Body of pancreas (tissue), 4 donors: ENCODE data around the gene SMG7. TPM values are rescaled to one million over a fixed set of nuclear protein-coding genes. Genes with fewer than 3 reads are reported as not detected.

Source experiments
- ATAC-seq: fragments of 150-250 bp; one replicate; pipeline ENCODE4 v1.9.1; 2016
- DNase-seq, 4 donors: peaks; one replicate each; pipeline ENCODE4 v3.0.0-alpha.2; 2019
- H3K27ac ChIP-seq, 4 donors: fragments of 200-600 bp; sonication (generic); 1 replicate in 3 of 4; 2 replicates in 1 of 4; pipeline versions ENCODE4 v1.5.1 to v1.6.1; 2016 to 2019; ENCODE audit warnings: mild to moderate bottlenecking in 1 of 4, mixed read lengths in 1 of 4, moderate library complexity in 1 of 4
- H3K27me3 ChIP-seq, 2 donors: fragments of 200-600 bp; sonication (generic); one replicate each; pipeline ENCODE4 v1.6.0; 2016; ENCODE audit warnings: mild to moderate bottlenecking in 1 of 2
- H3K36me3 ChIP-seq, 2 donors: fragments of 200-600 bp; sonication (generic); replicated peaks in 1 of 2; 2 replicates each; pipeline ENCODE4 v1.5.1; 2016; ENCODE audit warnings: low read depth in 2 of 2; ENCODE audit not compliant: insufficient read depth in 1 of 2
- H3K4me1 ChIP-seq: fragments of 200-600 bp; sonication (generic); one replicate; pipeline ENCODE4 v1.6.0; 2016
- H3K4me3 ChIP-seq, 2 donors: fragments of 200-600 bp; sonication (generic); 1 replicate in 1 of 2; 2 replicates in 1 of 2; pipeline ENCODE4 v1.5.1; 2016 to 2019
- H3K9me3 ChIP-seq, 3 donors: fragments of 200-600 bp; sonication (generic); 1 replicate in 2 of 3; 2 replicates in 1 of 3; pipeline ENCODE4 v1.5.1; 2016
- CTCF ChIP-seq, 7 experiments: fragments of 450-650 bp in 4 of 7; fragments of 200-600 bp in 3 of 7; sonication (generic) in 3 of 7; IDR thresholded peaks; one replicate each; pipeline ENCODE4 v1.5.1; 2016 to 2019; ENCODE audit warnings: antibody characterized with exemption in 7 of 7
- POLR2A ChIP-seq, 3 donors: fragments of 450-650 bp; IDR thresholded peaks; one replicate each; pipeline ENCODE4 v1.6.1; 2016; ENCODE audit warnings: antibody characterized with exemption in 3 of 3, mild to moderate bottlenecking in 2 of 3
- WGBS, 2 donors: methylation state at CpG; one replicate each; pipeline ENCODE4 v1.1.5; 2017; 5-methylcytosine and 5-hydroxymethylcytosine counted together
- intact Hi-C: fragments of 100-400 bp; cut with DNase I; formaldehyde crosslinking; loops from one replicate; pipeline ENCODE4 v1.15.1; 2023
- total RNA-seq, 2 donors: library from RNA; depleted of rRNA; stranded (reverse); fragments of >200 nt; gene quantifications; one replicate each; pipeline ENCODE4 v1.1.0, GENCODE V29; 2016

Gene SMG7
- total RNA-seq, 2 donors from 2014 or later = 22.4 to 34.2 TPM

- peaks cover 0 to 7% of the 10 kb centered on the region in 2 donors for H3K36me3 ChIP-seq
- intact Hi-C loops = no loop called here
- no peak overlapping the region for H3K27ac ChIP-seq
- H3K9me3 ChIP-seq = no peaks in the 10 kb centered on the region
- no peak for ATAC-seq
- WGBS, 2 donors = 84% methylated on average over 6 of the region's 6 CpGs
- no peaks in the 10 kb centered on the region for H3K27me3 ChIP-seq
- peaks cover 19% of the 10 kb centered on the region for H3K4me1 ChIP-seq
- TF ChIP-seq CTCF (IDR thresholded peaks at IDR 0.05) = no peak
- no peak for TF ChIP-seq POLR2A (IDR thresholded peaks at IDR 0.05)
- no peak for DNase-seq
- no peak overlapping the region for H3K4me3 ChIP-seq
Measured at GRCh38 chr1:183517401-183517800, 45.1 kb downstream of the SMG7 start.

GRCh38 chr1:183520379-183520778 is 48.1 kb downstream of the SMG7 start:
- DNase-seq (no peak), ATAC-seq (no peak)
- H3K4me3 ChIP-seq = no peak overlapping the region
- TF ChIP-seq CTCF (IDR thresholded peaks at IDR 0.05) (no peak), POLR2A (IDR thresholded peaks at IDR 0.05) (no peak)
- H3K36me3 ChIP-seq = peaks cover 0 to 7% of the 10 kb centered on the region in 2 donors
- WGBS, 2 donors = 87 to 88% methylated on average over 1 of the region's 1 CpG
- intact Hi-C loops = no loop called here
- H3K27ac ChIP-seq = no peak overlapping the region
- H3K27me3 ChIP-seq = no peaks in the 10 kb centered on the region
- H3K9me3 ChIP-seq = no peaks in the 10 kb centered on the region
- no peaks in the 10 kb centered on the region for H3K4me1 ChIP-seq

GRCh38 chr1:183522104-183522503 is 49.8 kb downstream of the SMG7 start:
- no peak for TF ChIP-seq CTCF (IDR thresholded peaks at IDR 0.05)
- TF ChIP-seq POLR2A (IDR thresholded peaks at IDR 0.05) = no peak
- H3K27ac ChIP-seq = no peak overlapping the region
- H3K4me3 ChIP-seq = no peak overlapping the region
- DNase-seq (no peak), ATAC-seq (no peak)
- intact Hi-C loops = no loop called here
- H3K27me3 ChIP-seq = no peaks in the 10 kb centered on the region
- H3K36me3 ChIP-seq = peaks cover 0 to 10% of the 10 kb centered on the region in 2 donors
- H3K4me1 ChIP-seq = no peaks in the 10 kb centered on the region
- H3K9me3 ChIP-seq = no peaks in the 10 kb centered on the region
- WGBS, 2 donors = 81 to 100% methylated on average over 1 of the region's 1 CpG

GRCh38 chr1:183528577-183528976 is 56.3 kb downstream of the SMG7 start:
- no peaks in the 10 kb centered on the region for H3K9me3 ChIP-seq
- WGBS, 2 donors = 90 to 97% methylated on average over 3 of the region's 3 CpGs
- DNase-seq (no peak), ATAC-seq (no peak)
- no peaks in the 10 kb centered on the region for H3K27me3 ChIP-seq
- H3K4me1 ChIP-seq = no peaks in the 10 kb centered on the region
- TF ChIP-seq CTCF (IDR thresholded peaks at IDR 0.05) (no peak), POLR2A (IDR thresholded peaks at IDR 0.05) (no peak)
- H3K27ac ChIP-seq = no peak overlapping the region
- no peak overlapping the region for H3K4me3 ChIP-seq
- intact Hi-C loops = no loop called here
- H3K36me3 ChIP-seq = peaks cover 6 to 12% of the 10 kb centered on the region in 2 donors

GRCh38 chr1:183533617-183534174 is 61.4 kb downstream of the SMG7 start:
- no peak overlapping the region for H3K4me3 ChIP-seq
- intact Hi-C loops = no loop called here
- no peak overlapping the region for H3K27ac ChIP-seq
- H3K9me3 ChIP-seq = no peaks in the 10 kb centered on the region
- peaks cover 12 to 18% of the 10 kb centered on the region in 2 donors for H3K36me3 ChIP-seq
- H3K4me1 ChIP-seq = no peaks in the 10 kb centered on the region
- 90 to 91% methylated on average over 3 of the region's 3 CpGs for WGBS, 2 donors
- TF ChIP-seq POLR2A (IDR thresholded peaks at IDR 0.05) (no peak), CTCF (IDR thresholded peaks at IDR 0.05) (no peak)
- ATAC-seq (no peak), DNase-seq (no peak)
- no peaks in the 10 kb centered on the region for H3K27me3 ChIP-seq
